Mesodermal cell (in vitro differentiated cells): ENCODE data around the gene MYO3B.
"Not testable (repeated sequence)": the region's sequence is repeated elsewhere in the genome, so short reads cannot be mapped to it uniquely, and the experiment has no call there.

Source experiments
- H3K27ac ChIP-seq: 2 replicates; pipeline ENCODE4 v1.7.0; 2013; ENCODE audit warnings: mild to moderate bottlenecking, low read depth, low read length, moderate library complexity; ENCODE audit not compliant: severe bottlenecking
- H3K36me3 ChIP-seq: 2 replicates; pipeline ENCODE4 v1.7.1; 2013; ENCODE audit warnings: mild to moderate bottlenecking, low read length, moderate library complexity; ENCODE audit not compliant: control insufficient read depth, insufficient read depth
- H3K4me1 ChIP-seq: one replicate; pipeline ENCODE4 v1.7.1; 2013; ENCODE audit warnings: mild to moderate bottlenecking, low read length; ENCODE audit not compliant: insufficient read depth, control insufficient read depth, poor library complexity, severe bottlenecking
- H3K4me3 ChIP-seq: 2 replicates; pipeline ENCODE4 v1.7.0; 2013; ENCODE audit warnings: low read length, control low read depth, mild to moderate bottlenecking; ENCODE audit not compliant: insufficient read depth, poor library complexity, severe bottlenecking; ENCODE audit errors: extremely low read depth
- H3K9me3 ChIP-seq: 2 replicates; pipeline ENCODE4 v1.7.1; 2013; ENCODE audit warnings: mild to moderate bottlenecking, low read length, moderate library complexity; ENCODE audit not compliant: control insufficient read depth
- WGBS, 2 experiments: methylation state at CpG; one replicate each; pipeline ENCODE4 v1.1.5; 2013; ENCODE audit warnings: missing lambda C conversion rate in 2 of 2; ENCODE audit not compliant: insufficient coverage in 2 of 2; 5-methylcytosine and 5-hydroxymethylcytosine counted together

Gene MYO3B

GRCh38 chr2:170660409-170660808, 482.5 kb downstream of the MYO3B start:
- Histone ChIP-seq H3K27ac (no peak overlapping the region), H3K36me3 (no peaks in the 10 kb centered on the region), H3K4me3 (no peak overlapping the region), H3K9me3 (no peaks in the 10 kb centered on the region), H3K4me1 (no peaks in the 10 kb centered on the region)
- WGBS, 2 experiments, result 67% methylated on average over 1 of the region's 1 CpG

- Histone ChIP-seq H3K36me3 (no peaks in the 10 kb centered on the region), H3K4me1 (no peaks in the 10 kb centered on the region), H3K9me3 (no peaks in the 10 kb centered on the region), H3K27ac (no peak overlapping the region), H3K4me3 (no peak overlapping the region)
- no CpG with 5 or more reads among the region's 5 CpGs for WGBS, 2 experiments
Observed at GRCh38 chr2:170665743-170666142, 487.8 kb downstream of the MYO3B start.

GRCh38 chr2:170669909-170670308, 492.0 kb downstream of the MYO3B start:
- no peaks in the 10 kb centered on the region for H3K36me3 ChIP-seq
- no peaks in the 10 kb centered on the region for H3K9me3 ChIP-seq
- peaks cover 2% of the 10 kb centered on the region for H3K4me1 ChIP-seq
- WGBS, 2 experiments, result 100% methylated on average over 1 of the region's 3 CpGs; no CpG with 5 or more reads in 1 of the 2 experiments
- no peak overlapping the region for H3K4me3 ChIP-seq
- H3K27ac ChIP-seq, result no peak overlapping the region

- whole genome bisulfite sequencing, 2 experiments, result 60 to 100% methylated on average over 1 of the region's 2 CpGs
- no peaks in the 10 kb centered on the region for H3K9me3 ChIP-seq
- H3K4me1 ChIP-seq, result peaks cover 2% of the 10 kb centered on the region
- H3K4me3 ChIP-seq, result no peak overlapping the region
- H3K36me3 ChIP-seq, result no peaks in the 10 kb centered on the region
- no peak overlapping the region for H3K27ac ChIP-seq
Observed at GRCh38 chr2:170670651-170671050, 492.7 kb downstream of the MYO3B start.

GRCh38 chr2:170671079-170671478, 493.1 kb downstream of the MYO3B start:
- no peak overlapping the region for H3K4me3 ChIP-seq

GRCh38 chr2:170674282-170674681, 496.3 kb downstream of the MYO3B start:
- H3K27ac ChIP-seq, H3K4me3 ChIP-seq, H3K4me1 ChIP-seq: not testable (repeated sequence)

More at GRCh38 chr2:170671079-170671478, 493.1 kb downstream of the MYO3B start:
- H3K4me1 ChIP-seq, result peaks cover 2% of the 10 kb centered on the region
- WGBS, 2 experiments, result 85 to 88% methylated on average over 4 to 8 of the region's 9 CpGs
- H3K27ac ChIP-seq, result no peak overlapping the region
- H3K36me3 ChIP-seq, result no peaks in the 10 kb centered on the region
- H3K9me3 ChIP-seq, result no peaks in the 10 kb centered on the region

GRCh38 chr2:170675701-170676100, 497.8 kb downstream of the MYO3B start:
- Histone ChIP-seq H3K36me3 (no peaks in the 10 kb centered on the region), H3K4me3 (no peak overlapping the region), H3K27ac (no peak overlapping the region), H3K9me3 (no peaks in the 10 kb centered on the region), H3K4me1 (peaks cover 13% of the 10 kb centered on the region)
- 78 to 81% methylated on average over 4 to 5 of the region's 6 CpGs for WGBS, 2 experiments

More at GRCh38 chr2:170674282-170674681, 496.3 kb downstream of the MYO3B start:
- H3K9me3 ChIP-seq, H3K36me3 ChIP-seq: not testable (repeated sequence)

- WGBS, 2 experiments, result 0 to 3% methylated on average over 1 to 3 of the region's 5 CpGs
- H3K36me3 ChIP-seq, result no peaks in the 10 kb centered on the region
- no peak overlapping the region for H3K4me3 ChIP-seq
- peaks cover 11% of the 10 kb centered on the region for H3K4me1 ChIP-seq
- H3K9me3 ChIP-seq, result no peaks in the 10 kb centered on the region
- no peak overlapping the region for H3K27ac ChIP-seq
Observed at GRCh38 chr2:170679607-170680079, 501.7 kb downstream of the MYO3B start.

- Histone ChIP-seq H3K9me3 (no peaks in the 10 kb centered on the region), H3K4me1 (peaks cover 11% of the 10 kb centered on the region), H3K27ac (no peak overlapping the region), H3K36me3 (no peaks in the 10 kb centered on the region), H3K4me3 (no peak overlapping the region)
- WGBS, 2 experiments, result 14 to 20% methylated on average over 1 to 2 of the region's 2 CpGs
Observed at GRCh38 chr2:170680172-170680941, 502.4 kb downstream of the MYO3B start.

- H3K27ac ChIP-seq, result no peak overlapping the region
- no peaks in the 10 kb centered on the region for H3K9me3 ChIP-seq
- no peak overlapping the region for H3K4me3 ChIP-seq
- WGBS, 2 experiments, result 88% methylated on average over 1 of the region's 1 CpG; no CpG with 5 or more reads in 1 of the 2 experiments
- H3K36me3 ChIP-seq, result no peaks in the 10 kb centered on the region
- peaks cover 11% of the 10 kb centered on the region for H3K4me1 ChIP-seq
Observed at GRCh38 chr2:170681311-170681710, 503.4 kb downstream of the MYO3B start.

GRCh38 chr2:170685591-170685990, 507.6 kb downstream of the MYO3B start:
- no peaks in the 10 kb centered on the region for H3K9me3 ChIP-seq
- H3K4me1 ChIP-seq, result peaks cover 8% of the 10 kb centered on the region
- H3K27ac ChIP-seq, result no peak overlapping the region
- WGBS, 2 experiments, result 36 to 75% methylated on average over 2 to 4 of the region's 4 CpGs
- no peaks in the 10 kb centered on the region for H3K36me3 ChIP-seq
- no peak overlapping the region for H3K4me3 ChIP-seq
